Left forelimb (tissue), 1 donor: ENCODE data around the gene KRABD2.
"Not testable (repeated sequence)": the region's sequence is repeated elsewhere in the genome, so short reads cannot be mapped to it uniquely, and the experiment has no call there.

Experiments
- DNase-seq: peaks from one replicate; pipeline ENCODE4 v3.0.0-alpha.2; 2018; ENCODE audit warnings: low spot score

The KRABD2 gene

GRCh38 chr17:8376271-8377067 is at the start of gene KRABD2:
Gene KRABD2 (minus strand): TSS chr17:8376704.
- peak; percentile 93 for DNase-seq

- DNase-seq: no peak
Observed at GRCh38 chr17:8421571-8421970, 45.1 kb upstream of the KRABD2 start.

GRCh38 chr17:8420041-8420934 is 43.8 kb upstream of the KRABD2 start:
- DNase-seq: no peak

- DNase-seq: no peak
Observed at GRCh38 chr17:8419305-8419704, 42.8 kb upstream of the KRABD2 start.

GRCh38 chr17:8418471-8418870 is 42.0 kb upstream of the KRABD2 start:
- no peak for DNase-seq

GRCh38 chr17:8417806-8418205 is 41.3 kb upstream of the KRABD2 start:
- no peak for DNase-seq

GRCh38 chr17:8413938-8414337 is 37.4 kb upstream of the KRABD2 start:
- DNase-seq: no peak

- DNase-seq: no peak
Observed at GRCh38 chr17:8413328-8413727, 36.8 kb upstream of the KRABD2 start.

- no peak for DNase-seq
Observed at GRCh38 chr17:8412089-8412488, 35.6 kb upstream of the KRABD2 start.

- no peak for DNase-seq
Observed at GRCh38 chr17:8410883-8411238, 34.4 kb upstream of the KRABD2 start.

- DNase-seq: peak; percentile 90
Observed at GRCh38 chr17:8409966-8410882, 33.7 kb upstream of the KRABD2 start.

- DNase-seq: no peak
Observed at GRCh38 chr17:8408371-8408770, 31.9 kb upstream of the KRABD2 start.

- DNase-seq: no peak
Observed at GRCh38 chr17:8406174-8406573, 29.7 kb upstream of the KRABD2 start.

- no peak for DNase-seq
Observed at GRCh38 chr17:8405499-8406016, 29.1 kb upstream of the KRABD2 start.

- no peak for DNase-seq
Observed at GRCh38 chr17:8402921-8403536, 26.5 kb upstream of the KRABD2 start.

- DNase-seq: no peak
Observed at GRCh38 chr17:8401107-8401506, 24.6 kb upstream of the KRABD2 start.

GRCh38 chr17:8398980-8399379 is 22.5 kb upstream of the KRABD2 start:
- no peak for DNase-seq

- no peak for DNase-seq
Observed at GRCh38 chr17:8397636-8398035, 21.1 kb upstream of the KRABD2 start, which contains the start of gene RNF222. Gene RNF222 (minus strand): TSS chr17:8397827. CDS start chr17:8393461, 4,366 bp downstream.

GRCh38 chr17:8394497-8394896 is 18.0 kb upstream of the KRABD2 start:
- not testable (repeated sequence) for DNase-seq

GRCh38 chr17:8393470-8394231 is 17.1 kb upstream of the KRABD2 start:
- DNase-seq: no peak
